Panc1 (cell line): ENCODE measurements around the gene PLK1.

Experiments used
- CTCF ChIP-seq: fragments of 450-650 bp; IDR thresholded peaks from 2 replicates; pipeline ENCODE4 v1.5.1; 2017; ENCODE audit warnings: mild to moderate bottlenecking
- POLR2AphosphoS5 ChIP-seq: IDR thresholded peaks from 2 replicates; pipeline ENCODE4 v1.6.1; 2012; ENCODE audit warnings: mild to moderate bottlenecking, low read depth, low read length, moderate library complexity
- TCF7L2 ChIP-seq: IDR thresholded peaks from 2 replicates; pipeline ENCODE4 v1.6.1; 2011; ENCODE audit warnings: mild to moderate bottlenecking, low read depth, low read length, inconsistent platforms

DNA sequence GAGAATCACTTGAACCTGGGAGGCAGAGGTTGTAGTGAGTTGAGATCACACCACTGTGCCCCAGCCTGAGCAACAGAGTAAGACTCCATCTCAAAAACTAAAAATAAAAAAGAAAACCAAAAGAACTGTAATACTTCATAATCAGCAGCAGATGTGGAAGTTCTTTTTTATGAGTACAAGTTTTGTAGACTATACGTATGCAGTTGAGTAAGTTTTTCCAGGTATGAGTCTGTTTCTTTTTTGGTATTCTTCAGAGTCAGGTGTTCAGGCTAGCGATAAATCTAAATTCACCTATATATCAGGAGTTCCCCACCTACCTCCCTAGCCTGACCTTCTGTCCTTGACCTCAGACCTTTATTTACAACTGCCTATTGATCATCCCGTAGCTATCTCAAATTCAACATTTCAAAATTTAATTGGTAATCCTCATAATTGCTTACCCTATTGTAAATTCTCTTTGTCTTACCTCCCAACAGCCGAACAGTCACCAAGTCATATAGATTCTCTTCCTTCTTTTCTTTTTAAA is 26.7 kb upstream of the PLK1 start:
- no peak for TF ChIP-seq CTCF
- no peak for TF ChIP-seq POLR2AphosphoS5
- no peak for TF ChIP-seq TCF7L2
